ENCODE measurements around the gene SWAP70. TPM values are rescaled to one million over a fixed set of nuclear protein-coding genes. Genes with fewer than 3 reads are reported as not detected.

The SWAP70 gene
- total and polyA plus RNA-seq, 7 experiments from 2014 or later, result 2.3 to 15.6 (median 4.5) TPM

GRCh38 chr11:9754010-9754471, 90.2 kb downstream of the SWAP70 start:
- POLR2A ChIA-PET, result no interaction called here
- H3K27me3 Mint-ChIP-seq, result no peaks in the 10 kb centered on the region
- peaks cover 7 to 9% of the 10 kb centered on the region in 2 donors for H3K4me1 ChIP-seq (ENCODE audit: control insufficient read depth in 2 of 2, insufficient read depth in 2 of 2, low read length in 2 of 2)
- no peaks in the 10 kb centered on the region for H3K9me3 ChIP-seq (ENCODE audit: control insufficient read depth in 2 of 3, low read length in 3 of 3)
- H3K9me3 Mint-ChIP-seq, result no peaks in the 10 kb centered on the region
- H3K27ac Mint-ChIP-seq, result peak overlapping the region in 1 of 9 donors; percentile 29
- H3K4me1 Mint-ChIP-seq, result peaks cover 6 to 32% (median 8%) of the 10 kb centered on the region in 7 donors
- no peaks in the 10 kb centered on the region for H3K36me3 Mint-ChIP-seq
- no peak overlapping the region for H3K4me3 ChIP-seq (ENCODE audit: low read length)
- DNase-seq (no peak), ATAC-seq (no peak)
- no peaks in the 10 kb centered on the region for H3K27me3 ChIP-seq (ENCODE audit: control insufficient read depth in 2 of 2, insufficient read depth in 2 of 2, low read length in 2 of 2)
- intact Hi-C loops (cut with micrococcal nuclease), result loop anchor here (10.0 kb wide), 3 partner anchors 701 to 991 kb away; partner anchors contain the start of genes AMPD3 (in 1 of the 2) and NRIP3 (in 1 of the 2)
- CTCF ChIA-PET, result no interaction called here
- H3K27ac ChIP-seq (ENCODE audit: low read depth, low read length), result no peak overlapping the region
- H3K4me3 Mint-ChIP-seq, result no peak overlapping the region
- H3K36me3 ChIP-seq (ENCODE audit: control insufficient read depth in 2 of 3, insufficient read depth in 3 of 3, low read length in 3 of 3), result no peaks in the 10 kb centered on the region

- Mint-ChIP-seq H3K4me3 (peak overlapping the region in 1 of 10 donors; percentile 33), H3K4me1 (peaks cover 12 to 41% (median 16%) of the 10 kb centered on the region in 7 donors), H3K9me3 (no peaks in the 10 kb centered on the region), H3K27me3 (no peaks in the 10 kb centered on the region), H3K36me3 (peaks cover 0 to 2% (median 0%) of the 10 kb centered on the region in 5 donors), H3K27ac (peak overlapping the region in 2 of 9 donors; percentile 25 to 36)
- H3K4me3 ChIP-seq (ENCODE audit: low read length), result no peak overlapping the region
- no peak overlapping the region for H3K27ac ChIP-seq (ENCODE audit: low read depth, low read length)
- no peaks in the 10 kb centered on the region for H3K27me3 ChIP-seq (ENCODE audit: control insufficient read depth in 2 of 2, insufficient read depth in 2 of 2, low read length in 2 of 2)
- intact Hi-C loops (cut with micrococcal nuclease), result loop anchor here (5.0 to 10.0 kb wide), 5 partner anchors 93 to 1073 kb away; partner anchors contain the start of genes AMPD3 (in 1 of the 2), NRIP3 (in 1 of the 2), RPL27A (in 1 of the 2) and SWAP70 (in 1 of the 2)
- H3K4me1 ChIP-seq (ENCODE audit: control insufficient read depth in 2 of 2, insufficient read depth in 2 of 2, low read length in 2 of 2), result peaks cover 7 to 9% of the 10 kb centered on the region in 2 donors
- ATAC-seq, result no peak
- DNase-seq, result no peak
- no peaks in the 10 kb centered on the region for H3K9me3 ChIP-seq (ENCODE audit: control insufficient read depth in 2 of 3, low read length in 3 of 3)
- ChIA-PET POLR2A (no interaction called here), CTCF (interaction anchor here (1.4 kb wide), 1 partner anchor 142 kb away, joined by 5 read pairs; no protein-coding TSS in a partner anchor)
- H3K36me3 ChIP-seq (ENCODE audit: control insufficient read depth in 2 of 3, insufficient read depth in 3 of 3, low read length in 3 of 3), result no peaks in the 10 kb centered on the region
Measured at GRCh38 chr11:9755561-9756185, 91.8 kb downstream of the SWAP70 start.

GRCh38 chr11:9756461-9756860, 92.6 kb downstream of the SWAP70 start:
- H3K4me3 Mint-ChIP-seq, result peak overlapping the region in 1 of 10 donors; percentile 29
- H3K27ac Mint-ChIP-seq, result peak overlapping the region in 4 of 9 donors; percentile 25 to 74 (median 46)
- CTCF ChIA-PET, result interaction anchor here (1.4 kb wide), 1 partner anchor 143 kb away, joined by 5 read pairs; no protein-coding TSS in a partner anchor

GRCh38 chr11:9756878-9757277, 93.0 kb downstream of the SWAP70 start:
- Mint-ChIP-seq H3K4me3 (no peak overlapping the region), H3K27ac (peak overlapping the region in 4 of 9 donors; percentile 28 to 91 (median 80)), H3K4me1 (peaks cover 12 to 41% (median 18%) of the 10 kb centered on the region in 7 donors), H3K27me3 (no peaks in the 10 kb centered on the region), H3K9me3 (no peaks in the 10 kb centered on the region), H3K36me3 (peaks cover 0 to 2% (median 0%) of the 10 kb centered on the region in 5 donors)
- Histone ChIP-seq H3K36me3 (ENCODE audit: control insufficient read depth in 2 of 3, insufficient read depth in 3 of 3, low read length in 3 of 3) (no peaks in the 10 kb centered on the region), H3K27ac (ENCODE audit: low read depth, low read length) (no peak overlapping the region), H3K4me1 (ENCODE audit: control insufficient read depth in 2 of 2, insufficient read depth in 2 of 2, low read length in 2 of 2) (peaks cover 7 to 9% of the 10 kb centered on the region in 2 donors), H3K9me3 (ENCODE audit: control insufficient read depth in 2 of 3, low read length in 3 of 3) (no peaks in the 10 kb centered on the region), H3K27me3 (ENCODE audit: control insufficient read depth in 2 of 2, insufficient read depth in 2 of 2, low read length in 2 of 2) (no peaks in the 10 kb centered on the region), H3K4me3 (ENCODE audit: low read length) (no peak overlapping the region)
- POLR2A ChIA-PET, result no interaction called here
- ATAC-seq (no peak), DNase-seq (no peak)
- CTCF ChIA-PET, result interaction anchor here (1.1 kb wide), 1 partner anchor 214 kb away, joined by 3 read pairs; no protein-coding TSS in a partner anchor
- intact Hi-C loops (cut with micrococcal nuclease), result loop anchor here (5.0 to 10.0 kb wide), 5 partner anchors 95 to 1075 kb away; partner anchors contain the start of genes AMPD3 (in 1 of the 2), NRIP3 (in 1 of the 2), RPL27A (in 1 of the 2) and SWAP70 (in 1 of the 2)

More at GRCh38 chr11:9756461-9756860, 92.6 kb downstream of the SWAP70 start:
- POLR2A ChIA-PET, result no interaction called here
- Histone ChIP-seq H3K27ac (ENCODE audit: low read depth, low read length) (no peak overlapping the region), H3K27me3 (ENCODE audit: control insufficient read depth in 2 of 2, insufficient read depth in 2 of 2, low read length in 2 of 2) (no peaks in the 10 kb centered on the region), H3K4me3 (ENCODE audit: low read length) (no peak overlapping the region), H3K36me3 (ENCODE audit: control insufficient read depth in 2 of 3, insufficient read depth in 3 of 3, low read length in 3 of 3) (no peaks in the 10 kb centered on the region), H3K9me3 (ENCODE audit: control insufficient read depth in 2 of 3, low read length in 3 of 3) (no peaks in the 10 kb centered on the region), H3K4me1 (ENCODE audit: control insufficient read depth in 2 of 2, insufficient read depth in 2 of 2, low read length in 2 of 2) (peaks cover 7 to 9% of the 10 kb centered on the region in 2 donors)
- DNase-seq, result no peak
- ATAC-seq, result no peak
- H3K9me3 Mint-ChIP-seq, result no peaks in the 10 kb centered on the region
- H3K4me1 Mint-ChIP-seq, result peaks cover 12 to 41% (median 17%) of the 10 kb centered on the region in 7 donors
- no peaks in the 10 kb centered on the region for H3K27me3 Mint-ChIP-seq
- peaks cover 0 to 2% (median 0%) of the 10 kb centered on the region in 5 donors for H3K36me3 Mint-ChIP-seq
- intact Hi-C loops (cut with micrococcal nuclease), result loop anchor here (5.0 to 10.0 kb wide), 5 partner anchors 94 to 1074 kb away; partner anchors contain the start of genes AMPD3 (in 1 of the 2), NRIP3 (in 1 of the 2), RPL27A (in 1 of the 2) and SWAP70 (in 1 of the 2)

GRCh38 chr11:9757809-9758636, 94.1 kb downstream of the SWAP70 start:
- ChIA-PET POLR2A (interaction anchor here (0.6 to 0.8 kb wide), 4 partner anchors 16 to 1068 kb away, joined by 3 to 5 read pairs (median 3); no protein-coding TSS in a partner anchor), CTCF (interaction anchor here (0.5 to 3.3 kb wide), 8 partner anchors 8 to 550 kb away, joined by 3 to 36 read pairs (median 4); partner anchors contain the start of gene ADM)
- peaks cover 12 to 39% (median 18%) of the 10 kb centered on the region in 7 donors for H3K4me1 Mint-ChIP-seq
- no peaks in the 10 kb centered on the region for H3K9me3 Mint-ChIP-seq
- Histone ChIP-seq H3K4me3 (ENCODE audit: low read length) (peak overlapping the region; percentile 91), H3K27me3 (ENCODE audit: control insufficient read depth in 2 of 2, insufficient read depth in 2 of 2, low read length in 2 of 2) (no peaks in the 10 kb centered on the region), H3K4me1 (ENCODE audit: control insufficient read depth in 2 of 2, insufficient read depth in 2 of 2, low read length in 2 of 2) (peaks cover 7 to 9% of the 10 kb centered on the region in 2 donors), H3K27ac (ENCODE audit: low read depth, low read length) (peak overlapping the region; percentile 73), H3K36me3 (ENCODE audit: control insufficient read depth in 2 of 3, insufficient read depth in 3 of 3, low read length in 3 of 3) (no peaks in the 10 kb centered on the region), H3K9me3 (ENCODE audit: control insufficient read depth in 2 of 3, low read length in 3 of 3) (no peaks in the 10 kb centered on the region)
- no peaks in the 10 kb centered on the region for H3K27me3 Mint-ChIP-seq
- intact Hi-C loops (cut with micrococcal nuclease), result loop anchor here (1.0 to 10.0 kb wide), 18 partner anchors 83 to 1076 kb away; partner anchors contain the start of genes WEE1 (in 2 of the 2), AMPD3 (in 1 of the 2), NRIP3 (in 1 of the 2) and RPL27A (in 1 of the 2)
- H3K36me3 Mint-ChIP-seq, result peaks cover 0 to 2% (median 0%) of the 10 kb centered on the region in 5 donors
- H3K4me3 Mint-ChIP-seq, result peak overlapping the region; percentile 77 to 86 (median 84)
- H3K27ac Mint-ChIP-seq, result peak overlapping the region; percentile 34 to 91 (median 81)
- DNase-seq (peak; percentile 79 to 97 (median 90)), ATAC-seq (peak; percentile 94)
